GM21447 (cell line): ENCODE data around the gene RRP7A.
"Not testable (repeated sequence)": the region's sequence is repeated elsewhere in the genome, so short reads cannot be mapped to it uniquely, and the experiment has no call there.

ENCODE experiments used
- ATAC-seq: cut with Tn5 transposase; IDR thresholded peaks from one replicate; pipeline ENCODE4 v1.9.1; 2021; ENCODE audit not compliant: unreplicated experiment

Gene RRP7A, protein sequence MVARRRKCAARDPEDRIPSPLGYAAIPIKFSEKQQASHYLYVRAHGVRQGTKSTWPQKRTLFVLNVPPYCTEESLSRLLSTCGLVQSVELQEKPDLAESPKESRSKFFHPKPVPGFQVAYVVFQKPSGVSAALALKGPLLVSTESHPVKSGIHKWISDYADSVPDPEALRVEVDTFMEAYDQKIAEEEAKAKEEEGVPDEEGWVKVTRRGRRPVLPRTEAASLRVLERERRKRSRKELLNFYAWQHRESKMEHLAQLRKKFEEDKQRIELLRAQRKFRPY

DNA sequence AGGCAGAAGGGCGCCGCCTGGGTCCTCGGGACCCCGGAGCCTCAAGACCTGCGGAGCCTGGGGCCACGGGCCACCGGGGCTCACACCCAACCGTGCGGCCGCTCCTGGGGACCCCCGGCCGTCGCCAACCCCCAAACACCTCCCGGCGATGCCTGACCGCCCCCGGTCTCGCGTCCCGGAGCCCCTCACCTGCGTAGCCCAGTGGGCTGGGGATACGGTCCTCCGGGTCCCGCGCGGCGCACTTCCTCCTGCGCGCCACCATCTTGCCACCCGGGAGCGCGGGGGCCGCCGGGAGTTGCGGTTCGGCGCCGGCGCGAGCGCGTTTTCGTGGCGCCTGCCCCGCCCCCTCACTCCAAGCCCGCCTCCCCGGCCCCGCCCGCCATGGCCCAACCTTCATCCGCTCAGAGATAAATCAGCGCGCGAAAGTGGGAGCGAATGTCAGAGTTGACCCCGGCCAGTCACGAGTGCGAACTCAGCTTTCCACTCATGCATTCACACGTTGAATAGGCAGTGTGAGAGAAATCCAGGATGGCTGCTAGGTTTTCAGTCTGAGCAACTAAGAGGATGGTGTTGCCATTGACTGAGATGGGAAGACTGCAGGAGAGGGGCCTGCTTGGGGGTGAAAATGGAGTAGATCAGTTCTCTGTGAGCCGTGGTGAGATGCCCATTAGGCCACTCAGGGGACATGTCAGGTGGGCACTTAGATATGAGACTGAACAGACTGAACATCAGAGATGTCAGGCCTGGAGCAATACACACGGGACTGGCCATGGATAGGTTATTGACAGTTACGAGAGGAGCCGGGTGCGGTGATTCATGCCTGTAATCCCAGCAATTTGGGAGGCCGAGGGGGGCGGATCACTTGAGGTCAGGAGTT lies at the start of gene RRP7A:
Gene RRP7A, minus strand, starts transcription at position 272 of the 877 bp plus-strand sequence. Its CDS starts 10 bp downstream, at position 262.
- ATAC-seq, result peak; percentile 59

DNA sequence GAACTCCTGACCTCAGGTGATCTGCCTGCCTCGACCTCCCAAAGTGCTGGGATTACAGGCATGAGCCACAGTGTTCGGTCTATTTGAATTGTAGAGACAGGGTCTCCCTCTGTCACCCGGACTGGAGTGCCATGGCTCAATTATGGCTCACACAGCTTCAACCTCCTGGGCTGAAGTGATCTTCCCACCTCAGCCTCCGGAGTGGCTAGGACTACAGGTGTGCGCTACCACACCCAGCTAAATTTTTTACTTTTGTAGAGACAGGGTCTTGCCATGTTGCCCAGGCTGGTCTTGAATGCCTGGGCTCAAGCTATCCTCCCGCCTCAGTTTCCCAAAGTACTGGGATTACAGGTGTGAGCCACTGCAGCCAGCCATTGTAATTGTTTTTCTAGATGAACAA lies 48.4 kb upstream of the RRP7A start:
- not testable (repeated sequence) for ATAC-seq

DNA sequence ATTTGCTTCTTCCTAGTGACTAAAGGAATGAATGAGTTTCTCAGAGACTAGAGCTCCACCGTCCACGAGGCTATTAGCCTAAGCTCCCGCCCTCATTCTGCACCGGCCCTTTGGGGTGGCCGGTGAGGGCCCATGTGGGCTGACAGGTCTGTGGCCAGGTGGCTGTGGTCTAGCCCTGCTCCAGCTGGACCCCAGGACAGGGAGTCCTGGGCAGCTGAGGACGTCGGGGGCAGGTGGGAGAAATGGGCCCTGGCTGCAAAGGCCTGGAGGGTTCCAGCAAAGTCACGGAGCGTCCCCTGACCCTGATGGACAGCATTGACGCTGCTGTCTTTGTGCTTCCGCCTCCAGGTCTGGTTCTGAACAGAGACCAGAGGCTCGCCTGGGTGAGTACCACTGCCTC lies 46.4 kb upstream of the RRP7A start:
- ATAC-seq, result no peak

DNA sequence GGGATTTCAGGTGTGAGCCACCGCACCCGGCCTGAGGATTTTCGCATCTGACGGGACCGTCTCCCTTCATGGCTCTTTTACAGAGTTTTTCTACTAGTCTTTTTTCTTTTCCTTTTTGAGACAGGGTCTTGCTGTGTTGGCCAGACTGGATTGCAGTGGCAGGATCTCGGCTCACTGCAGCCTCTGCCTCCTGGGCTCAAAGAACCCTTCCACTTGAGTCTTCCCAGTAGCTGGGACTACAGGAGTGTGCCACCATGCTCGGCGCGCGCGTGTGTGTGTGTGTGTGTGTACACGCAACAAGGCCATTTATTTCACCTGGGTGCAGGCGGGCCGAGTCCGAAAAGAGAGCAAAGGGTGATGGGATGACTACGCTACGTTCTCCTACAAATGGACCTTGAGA lies 45.1 kb upstream of the RRP7A start:
- ATAC-seq, result no peak

DNA sequence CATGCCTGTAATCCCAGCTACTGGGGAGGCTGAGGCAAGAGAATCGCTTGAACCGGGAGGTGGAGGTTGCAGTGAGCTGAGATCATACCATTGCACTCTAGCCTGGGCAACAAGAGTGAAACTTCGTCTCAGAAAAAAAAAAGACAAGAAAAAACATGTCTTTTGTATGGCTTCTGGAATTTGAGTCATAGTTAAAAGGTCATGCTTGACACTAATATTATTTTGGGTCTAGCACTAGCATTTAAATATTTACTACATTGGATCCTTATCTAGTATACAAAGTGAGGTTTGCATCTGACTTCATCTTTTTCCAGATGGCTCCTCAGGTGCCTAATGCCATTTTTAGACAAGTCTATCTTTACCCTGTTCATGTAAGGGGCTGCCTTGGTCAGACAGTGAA lies 44.3 kb upstream of the RRP7A start:
- ATAC-seq, result not testable (repeated sequence)

DNA sequence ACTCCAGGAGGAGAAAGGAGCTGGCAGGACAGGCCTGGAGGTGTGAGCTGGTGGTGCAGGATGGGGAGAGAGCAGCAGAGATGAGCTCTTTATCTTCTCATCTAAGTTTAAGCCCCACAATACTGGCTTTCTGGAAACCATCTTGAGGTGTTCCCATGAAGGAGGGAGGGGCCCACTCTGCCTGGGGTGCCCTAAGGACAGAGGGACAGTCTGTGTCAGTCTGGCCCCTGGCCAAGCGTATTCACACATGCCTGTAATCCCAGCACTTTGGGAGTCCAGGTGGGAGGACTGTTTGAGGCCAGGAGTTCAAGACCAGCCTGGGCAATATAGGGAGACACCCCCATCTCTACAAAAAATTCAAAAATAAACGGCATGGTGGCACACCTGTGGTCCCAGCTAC lies 43.1 kb upstream of the RRP7A start:
- no peak for ATAC-seq

DNA sequence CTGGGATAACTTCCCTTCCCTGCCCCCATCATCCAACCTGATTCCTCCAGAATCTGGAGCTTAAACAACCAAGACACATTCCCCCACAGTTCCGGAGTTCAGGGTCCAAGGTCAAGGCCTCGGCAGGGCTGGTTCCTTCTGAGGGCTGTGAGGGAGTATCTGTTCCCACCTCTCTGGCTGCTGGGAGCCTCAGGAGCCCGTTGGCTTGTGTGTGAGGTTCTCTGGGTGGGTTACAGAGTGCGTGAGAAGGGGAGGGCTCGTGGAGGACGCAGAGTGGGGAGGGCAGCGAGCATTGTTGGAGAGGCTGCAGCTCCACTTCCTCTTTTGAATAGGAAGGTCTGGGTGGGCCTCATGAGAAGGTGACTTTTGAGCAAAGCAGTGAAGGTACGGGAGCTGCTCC lies 42.7 kb upstream of the RRP7A start:
- no peak for ATAC-seq

DNA sequence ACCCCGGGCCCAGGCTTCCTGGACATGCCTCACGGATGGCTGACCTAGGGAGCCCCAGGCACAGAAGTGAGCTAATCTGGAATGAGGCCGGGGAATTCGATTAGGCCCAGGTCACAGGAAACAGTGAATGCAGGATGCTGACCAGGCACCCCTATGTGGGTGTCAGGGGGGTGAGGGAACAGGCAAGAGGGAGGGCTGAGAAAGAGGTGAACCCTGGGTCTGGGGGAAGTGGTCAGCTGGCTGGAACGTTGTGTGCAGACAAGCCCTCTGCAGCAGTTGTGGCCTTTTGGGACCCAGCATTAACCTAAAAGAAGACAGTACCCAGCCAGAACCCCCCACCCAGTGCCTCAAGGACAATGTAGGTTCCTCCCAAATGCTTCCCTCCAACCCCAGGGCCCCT lies 42.3 kb upstream of the RRP7A start:
- ATAC-seq, result no peak

DNA sequence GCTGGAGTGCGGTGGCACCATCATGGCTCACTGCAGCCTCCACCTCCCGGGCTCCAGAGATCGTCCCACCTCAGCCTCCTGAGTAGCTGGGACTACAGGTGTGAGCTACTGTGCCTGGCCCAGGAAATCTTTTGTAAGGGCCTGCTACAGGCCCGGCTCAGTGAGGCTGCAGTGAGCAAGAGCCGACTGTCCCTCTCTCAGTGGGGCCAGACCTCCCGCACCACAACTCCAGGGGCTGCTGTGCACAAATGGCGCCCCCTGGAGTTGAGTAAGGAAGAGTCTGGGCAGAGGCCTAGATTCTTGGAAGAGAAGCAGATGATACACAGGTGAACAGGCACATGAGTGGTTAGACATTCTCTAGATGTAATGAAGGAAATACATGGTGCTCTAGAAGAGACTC lies 41.2 kb upstream of the RRP7A start:
- no peak for ATAC-seq

DNA sequence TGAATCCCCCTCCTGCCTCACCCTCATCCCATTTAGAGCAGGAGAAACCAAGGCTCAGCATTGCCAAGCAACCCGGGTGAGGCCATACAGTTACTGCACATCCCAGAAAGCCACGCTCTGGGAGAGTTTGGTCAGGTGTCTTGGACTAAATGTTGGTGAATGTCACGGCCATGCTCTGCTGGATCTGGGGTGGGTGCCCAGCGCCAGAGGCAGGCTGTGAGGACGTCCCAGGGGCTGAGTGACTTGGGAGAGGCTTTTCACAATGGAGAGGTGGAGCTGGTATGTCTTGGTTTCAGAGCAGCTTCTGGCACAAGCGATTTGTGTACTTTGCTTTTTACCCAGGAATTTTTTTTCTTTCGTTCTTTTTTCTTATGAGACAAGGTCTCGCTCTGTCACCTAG lies 40.8 kb upstream of the RRP7A start:
- no peak for ATAC-seq

DNA sequence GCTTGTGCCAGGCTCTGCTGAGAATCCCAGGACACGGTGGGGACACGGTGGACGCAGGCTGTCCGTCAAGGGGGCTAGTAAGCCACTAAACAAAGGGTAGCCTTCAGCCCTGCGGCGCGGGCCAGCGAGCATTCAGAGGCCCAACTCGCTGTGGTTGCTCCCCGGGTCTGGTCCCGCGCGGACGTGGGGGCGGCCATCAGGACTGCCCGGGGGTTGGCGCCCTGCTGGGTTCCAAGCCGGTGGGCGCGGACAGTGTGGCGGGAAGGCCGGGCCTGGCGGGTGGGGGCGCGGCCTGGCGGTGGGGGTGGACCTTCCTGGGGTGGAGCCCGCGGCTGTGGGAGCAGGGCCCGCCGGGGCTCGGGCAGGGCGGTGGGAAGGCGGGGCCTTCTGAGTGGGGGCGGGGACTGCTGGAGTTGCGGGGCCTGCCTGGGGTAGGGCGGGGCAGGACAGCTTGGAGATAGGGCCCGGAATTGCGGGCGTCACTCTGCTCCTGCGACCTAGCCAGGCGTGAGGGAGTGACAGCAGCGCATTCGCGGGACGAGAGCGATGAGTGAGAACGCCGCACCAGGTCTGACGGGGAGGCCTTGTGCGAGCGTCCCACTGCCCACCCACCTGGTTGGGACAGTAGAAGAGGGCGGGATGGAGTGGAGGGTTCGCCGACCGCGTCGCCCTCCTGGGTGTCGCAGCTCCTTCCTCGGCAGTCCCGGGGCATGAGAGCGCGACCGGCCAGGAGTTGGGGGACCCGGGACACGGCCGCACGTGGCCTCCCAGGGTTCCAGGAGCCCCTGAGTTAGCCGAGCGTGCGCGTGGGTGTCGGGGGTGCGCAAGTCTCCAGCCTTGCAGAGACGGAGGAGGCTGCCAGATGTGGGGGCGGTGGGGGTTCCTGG lies 34.1 kb upstream of the RRP7A start, which contains the start of gene SERHL2:
Gene SERHL2, plus strand, starts transcription at position 482 of the 887 bp plus-strand sequence. Its CDS starts 65 bp downstream, at position 547.
- peak; percentile 67 for ATAC-seq

DNA sequence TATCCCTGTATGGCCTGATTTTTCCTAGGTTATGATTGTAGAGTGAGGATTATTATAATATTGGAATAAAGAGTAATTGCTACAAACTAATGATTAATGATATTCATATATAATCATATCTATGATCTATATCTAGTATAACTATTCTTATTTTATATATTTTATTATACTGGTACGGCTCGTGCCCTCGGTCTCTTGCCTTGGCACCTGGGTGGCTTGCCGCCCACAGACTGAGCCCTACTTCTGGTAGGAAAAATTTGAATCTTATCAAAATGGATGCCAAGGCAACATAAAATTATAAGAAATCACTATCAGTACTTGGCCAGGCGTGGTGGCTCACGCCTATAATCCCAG lies 32.7 kb upstream of the RRP7A start:
- ATAC-seq, result not testable (repeated sequence)

DNA sequence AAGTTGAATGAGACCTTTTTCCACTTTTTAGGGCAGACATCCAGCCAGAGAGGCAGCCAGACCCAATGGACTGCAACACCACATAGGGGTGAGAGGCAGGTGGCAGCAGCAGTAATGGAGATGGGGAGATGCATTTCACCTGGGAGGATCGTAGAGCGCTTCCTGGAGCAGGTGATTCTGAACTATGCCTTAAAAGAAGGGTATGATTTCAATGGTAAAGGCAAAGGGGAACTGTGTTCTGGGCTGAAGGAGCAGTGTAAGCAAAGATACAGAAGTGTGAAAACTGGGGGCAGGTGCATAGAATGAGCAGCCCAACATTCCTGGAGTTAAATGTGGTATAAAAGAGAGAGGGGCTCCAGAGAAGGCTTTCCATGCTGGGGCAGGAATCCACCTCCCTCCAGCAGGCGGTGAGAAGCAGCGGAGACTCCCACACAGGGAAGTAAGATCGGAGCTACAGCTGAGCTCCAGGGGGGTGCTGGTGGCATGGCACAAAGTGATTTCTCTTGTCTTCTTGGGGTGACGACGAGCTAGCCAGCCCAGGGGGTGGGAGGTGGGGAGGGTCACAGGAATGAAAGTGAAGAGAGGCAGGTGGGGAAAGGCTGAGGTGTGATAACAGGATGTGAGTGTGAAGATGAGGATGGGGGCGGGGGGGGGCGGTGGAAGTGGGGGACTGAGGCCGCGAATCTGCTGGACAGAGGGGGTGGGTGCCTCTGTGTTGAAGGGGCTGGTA lies 29.9 kb upstream of the RRP7A start:
- ATAC-seq, result no peak

DNA sequence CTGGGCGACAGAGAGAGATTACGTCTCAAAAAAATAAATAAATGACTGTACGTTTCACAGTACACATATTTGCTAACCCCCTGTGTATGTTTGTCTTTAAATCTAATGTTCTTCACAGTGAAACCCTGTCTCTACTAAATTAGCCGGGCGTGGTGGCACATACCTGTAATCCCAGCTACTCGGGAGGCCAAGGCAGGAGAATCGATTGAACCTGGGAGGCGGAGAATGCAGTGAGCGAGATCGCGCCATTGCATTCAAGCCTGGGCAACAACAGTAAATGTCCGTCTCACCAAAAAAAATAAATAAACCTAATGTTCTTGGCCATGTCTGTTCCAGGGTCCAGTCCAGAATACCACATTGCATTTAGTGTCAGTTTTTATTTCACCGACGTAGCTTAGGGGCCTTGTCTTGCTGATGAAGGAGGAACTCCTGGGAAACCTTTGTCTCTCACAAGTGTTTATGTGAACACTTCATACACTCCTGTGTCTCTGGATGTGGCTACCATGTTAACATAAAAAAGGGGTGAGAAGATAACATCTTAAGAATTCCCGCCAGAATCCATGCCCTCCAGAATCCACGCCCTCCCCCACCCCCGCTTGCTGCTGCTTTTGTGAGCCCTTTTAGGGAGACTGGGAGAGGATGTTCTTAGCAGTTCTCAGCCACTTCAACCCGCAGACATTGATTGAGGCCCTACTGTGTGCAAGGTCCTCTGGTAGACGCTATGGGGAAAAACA lies 29.2 kb upstream of the RRP7A start:
- ATAC-seq, result no peak

DNA sequence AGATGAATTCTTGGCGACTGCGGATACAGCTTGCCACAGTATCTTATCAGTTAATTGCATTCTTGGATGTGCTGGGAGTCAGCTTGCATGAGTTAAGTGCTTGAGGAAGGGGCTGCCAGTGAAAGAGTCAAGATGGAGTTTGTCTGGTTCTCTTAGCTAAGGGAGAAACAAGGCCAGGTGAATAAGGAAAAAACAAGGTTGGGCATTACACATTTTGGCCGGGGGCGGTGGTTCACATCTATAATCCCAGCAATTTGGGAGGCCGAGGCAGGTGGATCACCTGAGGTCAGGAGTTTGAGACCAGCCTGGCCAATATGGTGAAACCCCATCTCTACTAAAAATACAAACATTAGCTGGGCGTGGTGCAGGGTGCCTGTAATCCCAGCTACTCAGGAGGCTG lies 28.5 kb upstream of the RRP7A start:
- not testable (repeated sequence) for ATAC-seq

DNA sequence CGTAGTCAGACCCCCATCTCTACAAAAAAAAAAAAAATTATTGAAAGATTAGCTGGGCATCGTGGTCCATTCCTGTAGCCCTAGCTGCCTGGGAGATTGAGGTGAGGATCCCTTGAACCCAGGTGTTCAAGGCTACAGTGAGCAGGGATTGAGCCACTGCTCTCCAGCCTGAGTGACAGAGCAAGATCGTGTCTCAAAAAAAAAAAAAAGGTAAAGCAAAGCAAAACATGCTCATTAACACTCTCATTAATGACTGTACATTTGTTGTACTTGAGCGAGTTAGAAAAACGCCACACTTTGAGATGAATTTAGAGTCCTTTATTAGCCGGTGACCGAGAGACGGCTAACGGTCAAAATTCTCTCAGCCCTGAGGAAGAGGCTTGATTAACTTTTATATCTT lies 28.0 kb upstream of the RRP7A start:
- no peak for ATAC-seq

DNA sequence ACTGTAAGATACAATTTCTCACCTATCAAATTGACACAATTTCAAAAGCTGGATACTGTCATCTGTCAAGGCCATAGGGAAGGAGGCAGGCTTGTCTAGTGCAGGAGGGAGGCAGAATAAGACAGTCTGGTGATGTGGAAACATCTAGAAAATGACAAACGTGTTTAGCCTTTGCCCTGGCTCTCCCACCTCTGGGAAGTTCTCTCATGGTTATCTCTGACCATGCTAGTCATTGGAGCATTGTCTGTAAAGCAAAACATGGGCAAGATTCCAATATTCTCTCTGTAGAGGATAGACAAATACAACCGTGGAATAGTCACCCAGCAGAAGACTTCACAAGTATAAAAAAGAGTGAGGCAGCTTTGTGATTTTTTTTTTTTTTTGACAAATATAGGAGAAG lies 25.1 kb upstream of the RRP7A start:
- no peak for ATAC-seq

DNA sequence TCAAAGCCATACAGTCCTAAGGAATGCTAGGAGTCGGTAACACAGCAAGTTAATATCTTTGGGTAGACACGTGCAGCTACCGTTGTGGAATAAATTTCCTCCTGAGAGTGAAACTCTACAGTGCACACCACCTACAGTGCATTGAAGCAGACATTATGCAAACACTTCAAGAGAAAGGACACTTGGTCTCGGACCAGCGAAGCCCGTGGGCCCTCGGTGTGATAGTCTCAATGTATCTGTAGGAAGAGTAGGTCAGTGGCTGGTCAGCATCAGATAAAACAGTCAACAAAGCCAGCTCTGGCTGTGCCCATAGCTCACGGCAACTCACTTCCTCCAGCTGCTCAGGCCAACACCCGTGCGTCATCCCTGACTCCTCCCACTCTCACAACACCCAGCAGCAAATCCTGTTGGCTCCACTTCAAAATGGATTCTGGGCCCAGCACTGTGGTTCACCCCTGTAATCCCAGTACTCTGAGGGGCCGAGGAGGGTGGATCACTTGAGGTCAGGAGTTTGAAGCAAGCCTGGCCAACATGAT lies 19.7 kb upstream of the RRP7A start:
- ATAC-seq, result peak; percentile 50

DNA sequence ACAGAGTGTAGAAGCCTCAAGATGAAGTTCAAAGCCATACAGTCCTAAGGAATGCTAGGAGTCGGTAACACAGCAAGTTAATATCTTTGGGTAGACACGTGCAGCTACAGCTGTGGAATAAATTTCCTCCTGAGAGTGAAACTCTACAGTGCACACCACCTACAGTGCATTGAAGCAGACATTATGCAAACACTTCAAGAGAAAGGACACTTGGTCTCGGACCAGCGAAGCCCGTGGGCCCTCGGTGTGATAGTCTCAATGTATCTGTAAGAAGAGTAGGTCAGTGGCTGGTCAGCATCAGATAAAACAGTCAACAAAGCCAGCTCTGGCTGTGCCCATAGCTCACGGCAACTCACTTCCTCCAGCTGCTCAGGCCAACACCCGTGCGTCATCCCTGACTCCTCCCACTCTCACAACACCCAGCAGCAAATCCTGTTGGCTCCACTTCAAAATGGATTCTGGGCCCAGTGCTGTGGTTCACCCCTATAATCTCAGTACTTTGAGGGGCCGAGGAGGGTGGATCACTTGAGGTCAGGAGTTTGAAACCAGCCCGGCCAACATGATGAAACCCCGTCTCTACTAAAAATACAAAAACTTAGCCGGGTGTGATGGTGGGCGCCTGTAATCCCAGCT lies 17.7 kb upstream of the RRP7A start:
- peak; percentile 44 for ATAC-seq
